ENCODE results near the gene MCRIP1. TPM values are rescaled to one million over a fixed set of nuclear protein-coding genes. Genes with fewer than 3 reads are reported as not detected.

The MCRIP1 gene
- total and polyA plus RNA-seq, 2 of the 13 experiments (the other 11 are each of a cell fraction or from before 2014, with no cell fraction given), result 79.7 to 84.9 TPM

GRCh38 chr17:81863123-81863675, 30.1 kb upstream of the MCRIP1 start (continued):
- TF ChIP-seq ZNF318 (CRISPR knock-in tag; IDR thresholded peaks at IDR 0.05) (0 out of 2 replicates have a peak, but pooled peaks have one; percentile 52), JARID2 (CRISPR knock-in tag; IDR thresholded peaks at IDR 0.05; ENCODE audit: insufficient replicate concordance) (no peak), BCL3 (CRISPR knock-in tag; IDR thresholded peaks at IDR 0.05) (0 out of 2 replicates have a peak, but pooled peaks have one; percentile 35), CAMTA2 (CRISPR knock-in tag; IDR thresholded peaks at IDR 0.05; ENCODE audit: borderline replicate concordance) (no peak), ZNF446 (CRISPR knock-in tag; IDR thresholded peaks at IDR 0.05) (peak; percentile 67; the same call in 1 of the 2 replicates), ZNF430 (CRISPR knock-in tag; IDR thresholded peaks at IDR 0.05) (0 out of 2 replicates have a peak, but pooled peaks have one; percentile 43), RCOR2 (CRISPR knock-in tag; IDR thresholded peaks at IDR 0.05) (no peak), RERE (CRISPR knock-in tag; IDR thresholded peaks at IDR 0.05; ENCODE audit: low read depth) (no peak), ZNF567 (CRISPR knock-in tag; IDR thresholded peaks at IDR 0.05; ENCODE audit: borderline replicate concordance) (0 out of 2 replicates have a peak, but pooled peaks have one; percentile 35), BORCS8-MEF2B (CRISPR knock-in tag; IDR thresholded peaks at IDR 0.05) (0 out of 2 replicates have a peak, but pooled peaks have one; percentile 69), POLR2G (IDR thresholded peaks at IDR 0.05; ENCODE audit: low read depth, low read length) (peak; percentile 39), XBP1 (CRISPR knock-in tag; IDR thresholded peaks at IDR 0.05) (no peak)
